KMS-11 (cell line): ENCODE measurements around the gene ZNF385C.

ENCODE experiments used
- H2AFZ ChIP-seq: fragments of 200-600 bp; sonication (generic); 2 replicates; pipeline ENCODE4 v1.6.1; 2016; ENCODE audit warnings: antibody characterized with exemption, mixed run types, low read depth
- H3K27ac ChIP-seq: fragments of 200-600 bp; sonication (generic); 2 replicates; pipeline ENCODE4 v1.6.1; 2016; ENCODE audit warnings: mild to moderate bottlenecking, mixed run types
- H3K27me3 ChIP-seq: fragments of 200-600 bp; sonication (generic); 2 replicates; pipeline ENCODE4 v1.6.1; 2017; ENCODE audit warnings: mild to moderate bottlenecking, low read depth, mixed run types, moderate library complexity; ENCODE audit not compliant: insufficient read depth
- H3K36me3 ChIP-seq: fragments of 200-600 bp; sonication (generic); 2 replicates; pipeline ENCODE4 v1.6.1; 2017; ENCODE audit warnings: mild to moderate bottlenecking, mixed run types; ENCODE audit not compliant: insufficient read depth
- H3K4me1 ChIP-seq: fragments of 200-600 bp; sonication (generic); 2 replicates; pipeline ENCODE4 v1.6.1; 2016; ENCODE audit warnings: mild to moderate bottlenecking, low read depth, mixed run types; ENCODE audit not compliant: poor library complexity, severe bottlenecking
- H3K4me2 ChIP-seq: fragments of 200-600 bp; sonication (generic); 2 replicates; pipeline ENCODE4 v1.7.0; 2016; ENCODE audit warnings: mild to moderate bottlenecking, mixed run types
- H3K4me3 ChIP-seq: fragments of 200-600 bp; sonication (generic); IDR thresholded peaks from 2 replicates; pipeline ENCODE4 v1.6.1; 2017; ENCODE audit warnings: low read depth, low read length, mixed read lengths; ENCODE audit not compliant: insufficient read depth
- H3K79me2 ChIP-seq: fragments of 200-600 bp; sonication (generic); 2 replicates; pipeline ENCODE4 v1.6.1; 2016; ENCODE audit warnings: low read depth, mixed run types; ENCODE audit not compliant: insufficient read depth
- H3K9ac ChIP-seq: fragments of 200-600 bp; sonication (generic); 2 replicates; pipeline ENCODE4 v1.6.1; 2016; ENCODE audit warnings: mild to moderate bottlenecking, mixed run types
- H4K20me1 ChIP-seq: fragments of 200-600 bp; sonication (generic); 2 replicates; pipeline ENCODE4 v1.6.1; 2016; ENCODE audit warnings: mild to moderate bottlenecking, mixed run types; ENCODE audit not compliant: insufficient read depth
- CTCF ChIP-seq: fragments of 200-600 bp; sonication (generic); conservative IDR thresholded peaks from 2 replicates; pipeline ENCODE4 v1.6.1; 2017; ENCODE audit warnings: low read depth, mild to moderate bottlenecking, antibody characterized with exemption, low read length, moderate library complexity, mixed read lengths

ZNF385C gene

GRCh38 chr17:42111871-42112551 is 13.7 kb upstream of the ZNF385C start:
- H3K27me3 ChIP-seq: no peaks in the 10 kb centered on the region
- H3K36me3 ChIP-seq: no peaks in the 10 kb centered on the region
- H2AFZ ChIP-seq: peak overlapping the region; percentile 47
- peak overlapping the region; percentile 41; the same call in 1 of the 2 replicates for H3K9ac ChIP-seq
- no peaks in the 10 kb centered on the region for H3K79me2 ChIP-seq
- peaks cover 50% of the 10 kb centered on the region for H3K4me1 ChIP-seq
- peak overlapping the region; percentile 81 for H3K27ac ChIP-seq
- no peak for TF ChIP-seq CTCF
- H3K4me3 ChIP-seq: no peak overlapping the region
- no peaks in the 10 kb centered on the region for H4K20me1 ChIP-seq
- peak overlapping the region; percentile 83 for H3K4me2 ChIP-seq

- H3K4me3 ChIP-seq: no peak overlapping the region
- no peak overlapping the region for H3K27ac ChIP-seq
- no peak overlapping the region for H3K9ac ChIP-seq
- H3K36me3 ChIP-seq: no peaks in the 10 kb centered on the region
- H4K20me1 ChIP-seq: no peaks in the 10 kb centered on the region
- no peaks in the 10 kb centered on the region for H3K79me2 ChIP-seq
- no peak for TF ChIP-seq CTCF
- H3K4me2 ChIP-seq: peak overlapping the region; percentile 83; the same call in 1 of the 2 replicates
- peaks cover 47% of the 10 kb centered on the region for H3K4me1 ChIP-seq
- no peak overlapping the region for H2AFZ ChIP-seq
- H3K27me3 ChIP-seq: no peaks in the 10 kb centered on the region; the same call in 1 of the 2 replicates
Measured at GRCh38 chr17:42111265-42111636, 13.0 kb upstream of the ZNF385C start.

GRCh38 chr17:42110301-42111264 is 12.3 kb upstream of the ZNF385C start:
- H3K27ac ChIP-seq: no peak overlapping the region
- H3K4me3 ChIP-seq: no peak overlapping the region
- H3K79me2 ChIP-seq: no peaks in the 10 kb centered on the region
- no peak overlapping the region for H2AFZ ChIP-seq
- no peak overlapping the region for H3K9ac ChIP-seq
- peaks cover 46% of the 10 kb centered on the region for H3K4me1 ChIP-seq
- TF ChIP-seq CTCF: no peak
- H3K4me2 ChIP-seq: peak overlapping the region; percentile 83; the same call in 1 of the 2 replicates
- no peaks in the 10 kb centered on the region for H3K36me3 ChIP-seq
- no peaks in the 10 kb centered on the region for H4K20me1 ChIP-seq
- H3K27me3 ChIP-seq: no peaks in the 10 kb centered on the region; the same call in 1 of the 2 replicates

- Histone ChIP-seq H3K4me1 (peaks cover 46% of the 10 kb centered on the region), H3K4me2 (no peak overlapping the region), H3K9ac (no peak overlapping the region), H3K27me3 (no peaks in the 10 kb centered on the region; the same call in 1 of the 2 replicates), H3K36me3 (no peaks in the 10 kb centered on the region), H3K27ac (no peak overlapping the region), H4K20me1 (no peaks in the 10 kb centered on the region), H3K79me2 (no peaks in the 10 kb centered on the region), H3K4me3 (no peak overlapping the region), H2AFZ (no peak overlapping the region)
- no peak for TF ChIP-seq CTCF
Measured at GRCh38 chr17:42109086-42109485, 10.8 kb upstream of the ZNF385C start.
